ENCODE results near the gene UGT1A8.

UGT1A8 gene

GRCh38 chr2:233758141-233758540 lies 140.7 kb downstream of the UGT1A8 start:
- H3K27me3 ChIP-seq (ENCODE audit: control insufficient read depth in 1 of 2, insufficient read depth in 2 of 2, low read length in 2 of 2): no peaks in the 10 kb centered on the region

DNA sequence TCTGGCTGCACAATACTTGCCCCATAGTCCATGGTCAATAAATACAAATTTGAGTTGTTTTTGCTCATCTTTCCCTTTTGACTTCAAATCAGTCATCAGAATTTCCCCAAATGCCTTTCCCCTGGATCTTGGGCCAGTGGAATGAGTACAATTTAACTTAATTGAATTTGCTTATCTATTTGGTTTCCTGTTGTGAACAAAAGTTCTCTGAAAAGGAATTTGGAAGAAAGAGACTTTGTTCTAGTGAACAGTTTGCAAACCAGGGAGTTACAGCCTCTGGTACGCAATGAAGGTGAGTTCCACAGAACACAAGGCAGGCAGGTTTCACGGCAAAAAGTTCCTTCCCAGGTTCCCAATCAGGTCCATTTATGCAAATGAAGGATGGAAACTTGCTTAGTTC lies 141.4 kb downstream of the UGT1A8 start:
- H3K27ac ChIP-seq (ENCODE audit: low read depth, low read length): no peak overlapping the region
- H3K36me3 ChIP-seq (ENCODE audit: insufficient read depth, low read length): no peaks in the 10 kb centered on the region
- H3K9me3 ChIP-seq (ENCODE audit: low read length): no peaks in the 10 kb centered on the region
- H3K9ac ChIP-seq (ENCODE audit: low read length): no peak overlapping the region
- H3K27me3 ChIP-seq (ENCODE audit: control insufficient read depth in 1 of 2, insufficient read depth in 2 of 2, low read length in 2 of 2): no peaks in the 10 kb centered on the region
- H3K4me1 ChIP-seq (ENCODE audit: insufficient read depth, low read length): no peaks in the 10 kb centered on the region
- no peak overlapping the region for H3K4me3 ChIP-seq (ENCODE audit: low read depth in 1 of 2, low read length in 2 of 2)

More at GRCh38 chr2:233758141-233758540, 140.7 kb downstream of the UGT1A8 start:
- no peaks in the 10 kb centered on the region for H3K4me1 ChIP-seq (ENCODE audit: insufficient read depth, low read length)
- no peak overlapping the region for H3K9ac ChIP-seq (ENCODE audit: low read length)
- no peaks in the 10 kb centered on the region for H3K9me3 ChIP-seq (ENCODE audit: low read length)
- no peak overlapping the region for H3K4me3 ChIP-seq (ENCODE audit: low read depth in 1 of 2, low read length in 2 of 2)
- H3K27ac ChIP-seq (ENCODE audit: low read depth, low read length): no peak overlapping the region
- H3K36me3 ChIP-seq (ENCODE audit: insufficient read depth, low read length): no peaks in the 10 kb centered on the region

DNA sequence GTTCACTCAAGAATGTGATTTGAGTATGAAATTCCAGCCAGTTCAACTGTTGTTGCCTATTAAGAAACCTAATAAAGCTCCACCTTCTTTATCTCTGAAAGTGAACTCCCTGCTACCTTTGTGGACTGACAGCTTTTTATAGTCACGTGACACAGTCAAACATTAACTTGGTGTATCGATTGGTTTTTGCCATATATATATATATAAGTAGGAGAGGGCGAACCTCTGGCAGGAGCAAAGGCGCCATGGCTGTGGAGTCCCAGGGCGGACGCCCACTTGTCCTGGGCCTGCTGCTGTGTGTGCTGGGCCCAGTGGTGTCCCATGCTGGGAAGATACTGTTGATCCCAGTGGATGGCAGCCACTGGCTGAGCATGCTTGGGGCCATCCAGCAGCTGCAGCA lies 142.6 kb downstream of the UGT1A8 start, which contains the start of gene UGT1A1:
TSS of gene UGT1A1 (plus strand) at position 228 of the 400 bp plus-strand sequence. CDS start at position 246, 18 bp downstream.
- H3K4me3 ChIP-seq (ENCODE audit: low read depth in 1 of 2, low read length in 2 of 2): no peak within 1 kb of the TSS
- H3K9me3 ChIP-seq (ENCODE audit: low read length): no peaks in the 10 kb centered on the region
- H3K27ac ChIP-seq (ENCODE audit: low read depth, low read length): no peak within 1 kb of the TSS
- no peak within 1 kb of the TSS for H3K9ac ChIP-seq (ENCODE audit: low read length)
- no peaks in the 10 kb centered on the region for H3K36me3 ChIP-seq (ENCODE audit: insufficient read depth, low read length)
- no peaks in the 10 kb centered on the region for H3K4me1 ChIP-seq (ENCODE audit: insufficient read depth, low read length)
- H3K27me3 ChIP-seq (ENCODE audit: control insufficient read depth in 1 of 2, insufficient read depth in 2 of 2, low read length in 2 of 2): no peaks in the 10 kb centered on the region

DNA sequence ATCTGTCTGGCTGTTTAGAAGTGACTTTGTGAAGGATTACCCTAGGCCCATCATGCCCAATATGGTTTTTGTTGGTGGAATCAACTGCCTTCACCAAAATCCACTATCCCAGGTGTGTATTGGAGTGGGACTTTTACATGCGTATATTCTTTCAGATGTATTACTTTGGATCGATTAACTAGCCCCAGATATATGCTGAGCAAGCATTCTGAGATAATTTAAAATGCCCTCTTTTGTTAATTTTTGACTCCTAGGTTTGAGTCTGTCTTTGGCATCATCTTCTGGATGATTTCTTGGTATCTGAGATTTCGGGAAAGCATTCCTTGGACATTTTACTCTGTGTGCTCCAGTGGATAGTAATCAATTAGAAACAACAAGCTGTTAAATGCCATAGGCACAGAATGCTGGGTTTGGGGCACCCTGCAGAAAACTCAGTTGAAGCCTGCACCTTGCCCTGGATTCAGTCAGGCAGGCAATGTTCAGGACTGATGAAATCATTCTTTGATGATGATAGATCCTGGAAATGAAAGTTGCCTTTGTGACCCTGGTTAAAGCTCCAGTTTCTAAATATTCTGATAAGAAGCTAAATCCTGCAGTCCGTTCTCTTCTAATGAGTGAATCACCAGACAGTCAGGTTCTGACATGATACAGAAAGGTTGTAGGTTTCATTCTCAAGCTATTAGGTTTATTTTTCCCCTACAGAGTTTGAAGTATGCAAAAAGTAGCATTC lies 143.8 kb downstream of the UGT1A8 start:
- Histone ChIP-seq H3K9me3 (ENCODE audit: low read length) (no peaks in the 10 kb centered on the region), H3K9ac (ENCODE audit: low read length) (no peak overlapping the region), H3K27ac (ENCODE audit: low read depth, low read length) (no peak overlapping the region), H3K4me1 (ENCODE audit: insufficient read depth, low read length) (no peaks in the 10 kb centered on the region), H3K27me3 (ENCODE audit: control insufficient read depth in 1 of 2, insufficient read depth in 2 of 2, low read length in 2 of 2) (no peaks in the 10 kb centered on the region), H3K4me3 (ENCODE audit: low read depth in 1 of 2, low read length in 2 of 2) (no peak overlapping the region), H3K36me3 (ENCODE audit: insufficient read depth, low read length) (no peaks in the 10 kb centered on the region)

DNA sequence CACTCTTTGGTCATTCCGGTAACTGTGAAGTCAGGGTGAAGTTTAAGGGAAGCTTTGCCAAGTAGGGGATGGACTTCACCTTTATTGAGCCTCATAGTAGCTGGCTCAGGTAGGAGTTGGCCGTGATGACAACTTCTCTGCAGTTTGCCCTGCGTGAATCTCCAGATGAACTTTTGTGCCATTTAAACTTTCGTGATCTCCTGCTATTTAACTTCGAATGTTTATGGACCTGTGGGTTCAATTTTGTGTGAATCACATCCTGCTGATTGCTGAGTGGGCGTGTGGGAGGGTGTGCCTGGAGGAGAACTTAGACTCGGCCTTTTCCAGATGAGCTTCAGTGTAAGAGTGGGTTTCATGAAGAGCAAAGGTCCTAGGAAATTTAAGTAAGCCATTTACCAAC lies 146.8 kb downstream of the UGT1A8 start:
- no peak overlapping the region for H3K4me3 ChIP-seq (ENCODE audit: low read depth in 1 of 2, low read length in 2 of 2)
- no peaks in the 10 kb centered on the region for H3K4me1 ChIP-seq (ENCODE audit: insufficient read depth, low read length)
- H3K27me3 ChIP-seq (ENCODE audit: control insufficient read depth in 1 of 2, insufficient read depth in 2 of 2, low read length in 2 of 2): no peaks in the 10 kb centered on the region
- no peaks in the 10 kb centered on the region for H3K9me3 ChIP-seq (ENCODE audit: low read length)
- H3K36me3 ChIP-seq (ENCODE audit: insufficient read depth, low read length): no peaks in the 10 kb centered on the region
- no peak overlapping the region for H3K9ac ChIP-seq (ENCODE audit: low read length)
- no peak overlapping the region for H3K27ac ChIP-seq (ENCODE audit: low read depth, low read length)

DNA sequence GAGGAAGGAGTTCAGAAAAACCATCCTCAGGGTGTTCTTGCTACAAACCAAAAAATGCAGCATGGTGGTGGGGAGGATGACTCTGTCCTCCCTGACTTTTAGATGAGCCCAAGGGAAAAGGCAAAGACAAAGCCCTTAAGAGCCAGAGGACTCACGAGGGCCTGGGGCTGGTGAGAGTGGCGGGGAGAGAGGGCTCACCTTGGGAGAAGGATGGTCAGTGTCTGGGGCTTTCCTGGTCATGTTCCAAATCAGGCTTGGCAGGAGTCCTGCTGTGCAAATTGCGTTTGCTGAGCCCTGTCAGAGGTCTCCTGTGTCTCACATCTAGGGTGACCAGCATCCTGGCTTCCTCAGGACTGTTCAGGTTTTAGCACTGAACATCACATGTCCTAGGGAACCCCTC lies 147.3 kb downstream of the UGT1A8 start:
- H3K9ac ChIP-seq (ENCODE audit: low read length): no peak overlapping the region
- H3K9me3 ChIP-seq (ENCODE audit: low read length): no peaks in the 10 kb centered on the region
- no peaks in the 10 kb centered on the region for H3K36me3 ChIP-seq (ENCODE audit: insufficient read depth, low read length)
- no peak overlapping the region for H3K4me3 ChIP-seq (ENCODE audit: low read depth in 1 of 2, low read length in 2 of 2)
- H3K27ac ChIP-seq (ENCODE audit: low read depth, low read length): no peak overlapping the region
- no peaks in the 10 kb centered on the region for H3K4me1 ChIP-seq (ENCODE audit: insufficient read depth, low read length)
- H3K27me3 ChIP-seq (ENCODE audit: control insufficient read depth in 1 of 2, insufficient read depth in 2 of 2, low read length in 2 of 2): no peaks in the 10 kb centered on the region

- Histone ChIP-seq H3K36me3 (ENCODE audit: insufficient read depth, low read length) (no peaks in the 10 kb centered on the region), H3K27ac (ENCODE audit: low read depth, low read length) (no peak overlapping the region), H3K4me1 (ENCODE audit: insufficient read depth, low read length) (no peaks in the 10 kb centered on the region), H3K9ac (ENCODE audit: low read length) (no peak overlapping the region), H3K27me3 (ENCODE audit: control insufficient read depth in 1 of 2, insufficient read depth in 2 of 2, low read length in 2 of 2) (no peaks in the 10 kb centered on the region), H3K9me3 (ENCODE audit: low read length) (no peaks in the 10 kb centered on the region), H3K4me3 (ENCODE audit: low read depth in 1 of 2, low read length in 2 of 2) (no peak overlapping the region)
These were observed 149.0 kb downstream of the UGT1A8 start for GRCh38 chr2:233766416-233766815.

GRCh38 chr2:233768076-233768475 lies 150.6 kb downstream of the UGT1A8 start:
- Histone ChIP-seq H3K27me3 (ENCODE audit: control insufficient read depth in 1 of 2, insufficient read depth in 2 of 2, low read length in 2 of 2) (no peaks in the 10 kb centered on the region), H3K36me3 (ENCODE audit: insufficient read depth, low read length) (no peaks in the 10 kb centered on the region)

DNA sequence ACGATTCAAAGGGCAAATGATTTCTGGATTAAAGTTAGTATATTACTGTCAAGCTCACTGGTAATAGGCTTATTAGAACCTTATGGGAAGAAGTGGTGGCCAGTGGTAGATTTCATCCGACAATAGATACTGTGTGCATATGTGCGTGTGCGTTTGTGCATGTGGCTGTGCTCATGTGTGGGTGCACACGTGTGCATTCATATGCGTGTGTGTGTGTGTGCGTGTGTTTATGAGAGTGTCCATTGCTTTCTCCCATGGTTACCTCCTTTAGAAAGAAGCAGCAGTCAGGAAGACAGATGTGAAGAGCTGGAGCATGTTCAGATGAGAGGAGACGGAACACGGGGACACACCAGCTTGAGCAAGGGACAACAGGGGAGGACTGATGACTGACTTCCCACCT lies 151.8 kb downstream of the UGT1A8 start:
- Histone ChIP-seq H3K36me3 (ENCODE audit: insufficient read depth, low read length) (no peaks in the 10 kb centered on the region), H3K9me3 (ENCODE audit: low read length) (no peaks in the 10 kb centered on the region), H3K4me3 (ENCODE audit: low read depth in 1 of 2, low read length in 2 of 2) (no peak overlapping the region), H3K9ac (ENCODE audit: low read length) (no peak overlapping the region), H3K27me3 (ENCODE audit: control insufficient read depth in 1 of 2, insufficient read depth in 2 of 2, low read length in 2 of 2) (no peaks in the 10 kb centered on the region), H3K4me1 (ENCODE audit: insufficient read depth, low read length) (no peaks in the 10 kb centered on the region), H3K27ac (ENCODE audit: low read depth, low read length) (no peak overlapping the region)

More at GRCh38 chr2:233768076-233768475, 150.6 kb downstream of the UGT1A8 start:
- H3K9ac ChIP-seq (ENCODE audit: low read length): no peak overlapping the region
- H3K27ac ChIP-seq (ENCODE audit: low read depth, low read length): no peak overlapping the region
- H3K4me3 ChIP-seq (ENCODE audit: low read depth in 1 of 2, low read length in 2 of 2): no peak overlapping the region
- H3K9me3 ChIP-seq (ENCODE audit: low read length): no peaks in the 10 kb centered on the region
- no peaks in the 10 kb centered on the region for H3K4me1 ChIP-seq (ENCODE audit: insufficient read depth, low read length)

DNA sequence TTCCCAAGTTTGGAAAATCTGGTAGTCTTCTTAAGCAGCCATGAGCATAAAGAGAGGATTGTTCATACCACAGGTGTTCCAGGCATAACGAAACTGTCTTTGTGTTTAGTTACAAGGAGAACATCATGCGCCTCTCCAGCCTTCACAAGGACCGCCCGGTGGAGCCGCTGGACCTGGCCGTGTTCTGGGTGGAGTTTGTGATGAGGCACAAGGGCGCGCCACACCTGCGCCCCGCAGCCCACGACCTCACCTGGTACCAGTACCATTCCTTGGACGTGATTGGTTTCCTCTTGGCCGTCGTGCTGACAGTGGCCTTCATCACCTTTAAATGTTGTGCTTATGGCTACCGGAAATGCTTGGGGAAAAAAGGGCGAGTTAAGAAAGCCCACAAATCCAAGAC lies 154.7 kb downstream of the UGT1A8 start:
- H3K27ac ChIP-seq (ENCODE audit: low read depth, low read length): no peak overlapping the region
- H3K4me1 ChIP-seq (ENCODE audit: insufficient read depth, low read length): no peaks in the 10 kb centered on the region
- H3K9ac ChIP-seq (ENCODE audit: low read length): no peak overlapping the region
- no peaks in the 10 kb centered on the region for H3K36me3 ChIP-seq (ENCODE audit: insufficient read depth, low read length)
- no peaks in the 10 kb centered on the region for H3K9me3 ChIP-seq (ENCODE audit: low read length)
- H3K27me3 ChIP-seq (ENCODE audit: control insufficient read depth in 1 of 2, insufficient read depth in 2 of 2, low read length in 2 of 2): no peaks in the 10 kb centered on the region
- no peak overlapping the region for H3K4me3 ChIP-seq (ENCODE audit: low read depth in 1 of 2, low read length in 2 of 2)

DNA sequence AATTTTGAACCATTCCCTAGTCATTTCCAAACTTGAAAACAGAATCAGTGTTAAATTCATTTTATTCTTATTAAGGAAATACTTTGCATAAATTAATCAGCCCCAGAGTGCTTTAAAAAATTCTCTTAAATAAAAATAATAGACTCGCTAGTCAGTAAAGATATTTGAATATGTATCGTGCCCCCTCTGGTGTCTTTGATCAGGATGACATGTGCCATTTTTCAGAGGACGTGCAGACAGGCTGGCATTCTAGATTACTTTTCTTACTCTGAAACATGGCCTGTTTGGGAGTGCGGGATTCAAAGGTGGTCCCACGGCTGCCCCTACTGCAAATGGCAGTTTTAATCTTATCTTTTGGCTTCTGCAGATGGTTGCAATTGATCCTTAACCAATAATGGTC lies 155.2 kb downstream of the UGT1A8 start:
- no peaks in the 10 kb centered on the region for H3K4me1 ChIP-seq (ENCODE audit: insufficient read depth, low read length)
- no peak overlapping the region for H3K9ac ChIP-seq (ENCODE audit: low read length)
- no peaks in the 10 kb centered on the region for H3K9me3 ChIP-seq (ENCODE audit: low read length)
- H3K36me3 ChIP-seq (ENCODE audit: insufficient read depth, low read length): no peaks in the 10 kb centered on the region
- H3K27ac ChIP-seq (ENCODE audit: low read depth, low read length): no peak overlapping the region
- no peak overlapping the region for H3K4me3 ChIP-seq (ENCODE audit: low read depth in 1 of 2, low read length in 2 of 2)
- H3K27me3 ChIP-seq (ENCODE audit: control insufficient read depth in 1 of 2, insufficient read depth in 2 of 2, low read length in 2 of 2): no peaks in the 10 kb centered on the region

- Histone ChIP-seq H3K27me3 (ENCODE audit: control insufficient read depth in 1 of 2, insufficient read depth in 2 of 2, low read length in 2 of 2) (no peaks in the 10 kb centered on the region), H3K27ac (ENCODE audit: low read depth, low read length) (no peak overlapping the region), H3K9me3 (ENCODE audit: low read length) (no peaks in the 10 kb centered on the region), H3K4me1 (ENCODE audit: insufficient read depth, low read length) (no peaks in the 10 kb centered on the region), H3K9ac (ENCODE audit: low read length) (no peak overlapping the region), H3K36me3 (ENCODE audit: insufficient read depth, low read length) (no peaks in the 10 kb centered on the region), H3K4me3 (ENCODE audit: low read depth in 1 of 2, low read length in 2 of 2) (no peak overlapping the region)
These were observed 156.4 kb downstream of the UGT1A8 start for GRCh38 chr2:233773854-233774253.

All from muscle layer of colon (tissue), 2 donors.